Measurements from ENCODE around the gene NRAP.

The NRAP gene

GRCh38 chr10:113631684-113632367, 32.0 kb downstream of the NRAP start:
- no peak for DNase-seq (ENCODE audit: low read depth in 2 of 2)

GRCh38 chr10:113630929-113631533, 32.8 kb downstream of the NRAP start:
- no peak for DNase-seq (ENCODE audit: low read depth in 2 of 2)

GRCh38 chr10:113628607-113629153, 35.2 kb downstream of the NRAP start:
- DNase-seq (ENCODE audit: low read depth in 2 of 2) = no peak

GRCh38 chr10:113627836-113628235, 36.0 kb downstream of the NRAP start:
- DNase-seq (ENCODE audit: low read depth in 2 of 2) = no peak

- DNase-seq (ENCODE audit: low read depth in 2 of 2) = no peak
Measured at GRCh38 chr10:113626809-113627355, 37.0 kb downstream of the NRAP start.

GRCh38 chr10:113625461-113626186, 38.2 kb downstream of the NRAP start:
- DNase-seq (ENCODE audit: low read depth in 2 of 2) = no peak

GRCh38 chr10:113622831-113623230, 41.0 kb downstream of the NRAP start:
- DNase-seq (ENCODE audit: low read depth in 2 of 2) = no peak

- no peak for DNase-seq (ENCODE audit: low read depth in 2 of 2)
Measured at GRCh38 chr10:113621799-113622198, 42.0 kb downstream of the NRAP start.

- no peak for DNase-seq (ENCODE audit: low read depth in 2 of 2)
Measured at GRCh38 chr10:113620936-113621335, 42.9 kb downstream of the NRAP start.

- DNase-seq (ENCODE audit: low read depth in 2 of 2) = no peak
Measured at GRCh38 chr10:113620511-113620910, 43.3 kb downstream of the NRAP start.

- no peak for DNase-seq (ENCODE audit: low read depth in 2 of 2)
Measured at GRCh38 chr10:113619401-113619800, 44.4 kb downstream of the NRAP start.

- DNase-seq (ENCODE audit: low read depth in 2 of 2) = no peak
Measured at GRCh38 chr10:113618338-113618737, 45.5 kb downstream of the NRAP start.

- DNase-seq (ENCODE audit: low read depth in 2 of 2) = no peak
Measured at GRCh38 chr10:113617086-113617485, 46.8 kb downstream of the NRAP start.

- DNase-seq (ENCODE audit: low read depth in 2 of 2) = no peak
Measured at GRCh38 chr10:113616244-113617074, 47.4 kb downstream of the NRAP start.

GRCh38 chr10:113613977-113614690, 49.7 kb downstream of the NRAP start:
- DNase-seq (ENCODE audit: low read depth in 2 of 2) = no peak

GRCh38 chr10:113613427-113613826, 50.4 kb downstream of the NRAP start:
- DNase-seq (ENCODE audit: low read depth in 2 of 2) = no peak

- DNase-seq (ENCODE audit: low read depth in 2 of 2) = no peak
Measured at GRCh38 chr10:113612154-113612553, 51.7 kb downstream of the NRAP start.

GRCh38 chr10:113610631-113611601, 52.9 kb downstream of the NRAP start:
- DNase-seq (ENCODE audit: low read depth in 2 of 2) = no peak

- no peak for DNase-seq (ENCODE audit: low read depth in 2 of 2)
Measured at GRCh38 chr10:113609704-113610108, 54.1 kb downstream of the NRAP start.
